VCaP (cell line): ENCODE measurements around the gene ROBO4.

Experiments used
- H3K27ac ChIP-seq: fragments of 450-650 bp; 2 replicates; pipeline ENCODE4 v1.5.1; 2017
- CTCF ChIP-seq: fragments of 450-650 bp; conservative IDR thresholded peaks from 2 replicates; pipeline ENCODE4 v1.5.1; 2017; ENCODE audit warnings: mild to moderate bottlenecking, moderate library complexity

ROBO4 gene

GRCh38 chr11:124917115-124917637 lies 19.5 kb upstream of the ROBO4 start:
- no peak for TF ChIP-seq CTCF
- H3K27ac ChIP-seq = no peak overlapping the region

- TF ChIP-seq CTCF = no peak
- no peak overlapping the region for H3K27ac ChIP-seq
Measured at GRCh38 chr11:124916370-124916710, 18.7 kb upstream of the ROBO4 start.

- TF ChIP-seq CTCF = no peak
Measured at GRCh38 chr11:124915541-124916369, 18.1 kb upstream of the ROBO4 start.

GRCh38 chr11:124902616-124903015 lies 5.0 kb upstream of the ROBO4 start:
- no peak overlapping the region for H3K27ac ChIP-seq
- TF ChIP-seq CTCF = no peak

More at GRCh38 chr11:124915541-124916369, 18.1 kb upstream of the ROBO4 start:
- no peak overlapping the region for H3K27ac ChIP-seq

- H3K27ac ChIP-seq = no peak overlapping the region
- no peak for TF ChIP-seq CTCF
Measured at GRCh38 chr11:124900464-124900863, 2.8 kb upstream of the ROBO4 start.

- TF ChIP-seq CTCF = no peak
Measured at GRCh38 chr11:124899383-124900145, 1.9 kb upstream of the ROBO4 start.

GRCh38 chr11:124898711-124899110 lies 1.0 kb upstream of the ROBO4 start:
- no peak for TF ChIP-seq CTCF
- no peak overlapping the region for H3K27ac ChIP-seq

More at GRCh38 chr11:124899383-124900145, 1.9 kb upstream of the ROBO4 start:
- H3K27ac ChIP-seq = no peak overlapping the region
